SK-N-SH (cell line): ENCODE data around the gene ALDH16A1. TPM values are rescaled to one million over a fixed set of nuclear protein-coding genes. Genes with fewer than 3 reads are reported as not detected.

Experiments
- CTCF ChIA-PET: fragments of 300-600, 350-600 bp; formaldehyde crosslinking; extraction: SDS; loops from one replicate; lab custom pipeline; 2021; lab: Yijun Ruan, JAX
- POLR2A ChIA-PET: fragments of 350-600 bp; sonication (Branson Sonifier 250); formaldehyde crosslinking; extraction: SDS; loops from one replicate; lab custom pipeline; 2020; ENCODE audit warnings: antibody characterized with exemption, inconsistent platforms; lab: Yijun Ruan, JAX
- DNase-seq: peaks from one replicate; pipeline ENCODE4 v3.0.0; 2012
- H2AFZ ChIP-seq: fragments of 200-600 bp; sonication (generic); 2 replicates; pipeline ENCODE4 v1.8.1; 2016; ENCODE audit warnings: antibody characterized with exemption, mild to moderate bottlenecking, low read depth
- H3F3A ChIP-seq: fragments of 200-600 bp; sonication (generic); replicated peaks from 2 replicates; pipeline ENCODE3; 2016; ENCODE audit warnings: antibody characterized with exemption, mild to moderate bottlenecking; ENCODE audit not compliant: insufficient read depth
- H3K27ac ChIP-seq, 2 experiments: fragments of 200-500 bp in 1 of 2; fragments of 200-600 bp in 1 of 2; sonication (Bioruptor generic) in 1 of 2; sonication (generic), shearing (Covaris generic) in 1 of 2; 2 replicates each; pipeline versions ENCODE4 v1.5.1 to v1.6.1; 2014 to 2016; ENCODE audit warnings: low read depth in 2 of 2, inconsistent platforms in 1 of 2, low read length in 1 of 2, mild to moderate bottlenecking in 1 of 2, mixed read lengths in 1 of 2
- H3K27me3 ChIP-seq: fragments of 200-600 bp; sonication (generic), shearing (Covaris generic); 2 replicates; pipeline ENCODE4 v1.6.1; 2016; ENCODE audit warnings: mixed run types; ENCODE audit not compliant: insufficient read depth
- H3K36me3 ChIP-seq, 2 experiments: fragments of 200-500 bp in 1 of 2; fragments of 200-600 bp in 1 of 2; sonication (Bioruptor generic) in 1 of 2; sonication (generic) in 1 of 2; replicated peaks in 1 of 2; 2 replicates each; pipeline versions ENCODE3 to v1.5.1; 2014 to 2016; ENCODE audit warnings: low read length in 1 of 2, mild to moderate bottlenecking in 1 of 2; ENCODE audit not compliant: insufficient read depth in 2 of 2, control insufficient read depth in 1 of 2
- H3K4me1 ChIP-seq, 2 experiments: fragments of 200-500 bp in 1 of 2; fragments of 200-600 bp in 1 of 2; sonication (Bioruptor generic) in 1 of 2; sonication (generic), shearing (Covaris generic) in 1 of 2; 2 replicates each; pipeline versions ENCODE4 v1.5.1 to v1.6.1; 2014 to 2016; ENCODE audit warnings: low read depth in 1 of 2, low read length in 1 of 2, mixed run types in 1 of 2; ENCODE audit not compliant: insufficient read depth in 2 of 2, control insufficient read depth in 1 of 2
- H3K4me2 ChIP-seq: fragments of 200-600 bp; sonication (generic), shearing (Covaris generic); 2 replicates; pipeline ENCODE4 v1.6.1; 2017; ENCODE audit warnings: mixed run types
- H3K4me3 ChIP-seq, 2 experiments: fragments of 200-500 bp in 1 of 2; fragments of 200-600 bp in 1 of 2; sonication (Bioruptor generic) in 1 of 2; sonication (generic), shearing (Covaris generic) in 1 of 2; 2 replicates each; pipeline versions ENCODE4 v1.5.1 to v1.8.1; 2014 to 2016; ENCODE audit warnings: low read depth in 2 of 2, inconsistent platforms in 1 of 2, low read length in 1 of 2, mild to moderate bottlenecking in 1 of 2, mixed read lengths in 1 of 2, moderate library complexity in 1 of 2
- H3K79me2 ChIP-seq: fragments of 200-600 bp; sonication (generic); 2 replicates; pipeline ENCODE4 v1.8.1; 2017; ENCODE audit warnings: mild to moderate bottlenecking; ENCODE audit not compliant: insufficient read depth
- H3K9ac ChIP-seq: fragments of 200-600 bp; sonication (generic); 2 replicates; pipeline ENCODE4 v1.6.1; 2017; ENCODE audit warnings: mixed run types
- H3K9me2 ChIP-seq: fragments of 200-600 bp; sonication (generic); 2 replicates; pipeline ENCODE4 v1.6.1; 2017; ENCODE audit warnings: mixed run types
- H3K9me3 ChIP-seq: fragments of 200-600 bp; sonication (generic); 2 replicates; pipeline ENCODE4 v1.6.1; 2017; ENCODE audit warnings: mixed run types, mild to moderate bottlenecking, moderate library complexity
- H4K20me1 ChIP-seq: fragments of 200-600 bp; sonication (generic); 2 replicates; pipeline ENCODE4 v1.6.1; 2017; ENCODE audit warnings: mild to moderate bottlenecking, mixed run types; ENCODE audit not compliant: insufficient read depth
- EP300 ChIP-seq, 2 experiments: IDR thresholded peaks; 2 replicates each; pipeline versions ENCODE4 v1.4.0 to v1.6.1; 2012; ENCODE audit warnings: borderline replicate concordance in 1 of 2, low read depth in 1 of 2, low read length in 1 of 2
- EZH2phosphoT487 ChIP-seq: fragments of 200-600 bp; sonication (generic); IDR thresholded peaks from 2 replicates; pipeline ENCODE4 v1.6.1; 2017; ENCODE audit warnings: low read depth, mixed run types, mild to moderate bottlenecking, antibody characterized with exemption, moderate library complexity, borderline replicate concordance
- FOSL2 ChIP-seq: IDR thresholded peaks from 2 replicates; pipeline ENCODE4 v1.4.0; 2012; ENCODE audit warnings: low read depth, mild to moderate bottlenecking, moderate library complexity, borderline replicate concordance
- FOXJ3 ChIP-seq: sonication (generic); formaldehyde crosslinking; IDR thresholded peaks from 2 replicates; pipeline ENCODE4 v1.5.1; 2020; ENCODE audit warnings: mild to moderate bottlenecking, missing genetic modification reagents
- JUND ChIP-seq: IDR thresholded peaks from 2 replicates; pipeline ENCODE4 v1.4.0; 2012
- NRF1 ChIP-seq: IDR thresholded peaks from 2 replicates; pipeline ENCODE4 v1.6.1; 2012; ENCODE audit warnings: low read depth, mild to moderate bottlenecking, low read length
- RAD21 ChIP-seq: IDR thresholded peaks from 2 replicates; pipeline ENCODE4 v1.6.1; 2012; ENCODE audit warnings: mild to moderate bottlenecking, low read length
- RXRA ChIP-seq: IDR thresholded peaks from 2 replicates; pipeline ENCODE4 v1.4.0; 2012; ENCODE audit warnings: low read depth, mild to moderate bottlenecking, borderline replicate concordance
- TAF1 ChIP-seq: IDR thresholded peaks from 2 replicates; pipeline ENCODE4 v1.6.1; 2012; ENCODE audit warnings: low read depth, mild to moderate bottlenecking, low read length, moderate library complexity, borderline replicate concordance
- whole genome bisulfite sequencing: methylation state at CpG from one replicate; pipeline ENCODE4 v1.1.6; 2017; ENCODE audit warnings: low lambda C conversion rate; 5-methylcytosine and 5-hydroxymethylcytosine counted together
- polyA plus RNA-seq, 3 experiments: library from polyadenylated mRNA; depleted of rRNA; stranded (reverse); fragments of >200 nt; gene quantifications; 2 replicates each; pipeline ENCODE4 v1.2.3, GENCODE V29; 2012
- TF ChIP-seq, protein P1 (sequence below): fragments of 200-600 bp; sonication (generic); IDR thresholded peaks from 2 replicates; pipeline ENCODE4 v1.6.1; 2017; ENCODE audit warnings: antibody characterized with exemption, mild to moderate bottlenecking, moderate library complexity

Gene ALDH16A1
- polyA plus RNA-seq, 1 of the 3 experiments (the other 2 are of a cell fraction), result 15.7 TPM

DNA sequence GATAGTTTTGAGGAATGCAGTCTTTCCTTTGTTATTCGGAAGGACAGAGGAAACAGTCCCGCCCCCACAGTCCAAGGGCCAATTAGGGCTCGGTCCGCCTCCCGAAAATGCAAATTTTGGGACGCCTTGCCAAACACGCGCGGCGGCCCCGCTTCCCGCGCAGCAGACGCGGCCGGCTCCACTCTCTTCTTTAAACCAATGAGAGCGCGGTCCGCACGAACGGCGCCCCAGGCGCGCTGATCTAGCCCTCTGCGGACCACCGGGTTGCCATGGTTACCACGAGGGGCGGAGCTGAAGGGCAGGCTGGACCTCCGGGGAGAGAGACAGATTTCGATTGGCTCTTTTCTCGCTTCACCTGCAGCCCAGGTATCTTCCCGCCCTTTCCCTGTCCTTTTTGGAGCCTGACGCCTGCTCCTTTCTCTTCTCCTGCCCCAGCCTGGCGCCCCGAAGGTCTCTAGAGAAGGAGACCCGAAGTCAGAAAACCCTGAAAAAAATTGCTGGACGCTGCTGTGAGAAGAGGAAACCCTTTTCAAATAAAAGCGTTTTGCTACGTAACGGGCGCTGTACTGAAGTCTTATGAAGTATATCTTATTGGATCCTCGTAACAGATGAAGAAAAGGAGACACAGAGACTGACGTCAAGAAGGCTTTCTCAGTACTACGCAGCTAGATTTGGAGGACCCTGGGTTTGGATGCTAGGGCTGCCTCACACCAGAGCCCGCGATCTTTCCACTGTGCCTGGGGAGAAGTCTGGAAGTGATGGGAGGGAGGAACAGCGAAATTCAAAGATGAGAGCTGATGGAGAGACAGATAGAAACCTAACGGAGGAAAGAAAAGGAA is 31.8 kb upstream of the ALDH16A1 start:
- H3K4me2 ChIP-seq, result no peak overlapping the region; the same call in 1 of the 2 replicates
- TF ChIP-seq RXRA (no peak), TAF1 (no peak), FOSL2 (no peak), EZH2phosphoT487 (0 out of 2 replicates have a peak, but pooled peaks have one; percentile 28)
- TF ChIP-seq, all 33 proteins: peak for 1
- WGBS, result 13% methylated on average over 41 of the region's 48 CpGs
- Histone ChIP-seq H3K9me3 (no peaks in the 10 kb centered on the region), H3K27me3 (peaks cover 99% of the 10 kb centered on the region), H3F3A (peaks cover 11% of the 10 kb centered on the region), H3K79me2 (no peaks in the 10 kb centered on the region), H3K4me3 (peak overlapping the region in 1 of 2 experiments; percentile 14; a peak in 2 of 4 replicates), H3K9me2 (no peaks in the 10 kb centered on the region), H3K27ac (no peak overlapping the region), H3K9ac (no peak overlapping the region), H3K36me3 (no peaks in the 10 kb centered on the region), H2AFZ (no peak overlapping the region), H4K20me1 (no peaks in the 10 kb centered on the region), H3K4me1 (peaks cover 0 to 4% of the 10 kb centered on the region in 2 experiments; a peak in 2 of 4 replicates)
- DNase-seq, result peak; percentile 95
- CTCF ChIA-PET, result interaction anchor here (0.7 to 17.5 kb wide), 8 partner anchors 9 to 196 kb away, joined by 3 to 108 read pairs (median 5); partner anchors contain the start of gene FLT3LG
- POLR2A ChIA-PET, result interaction anchor here (1.0 kb wide), 1 partner anchor 31 kb away, joined by 3 read pairs; the partner anchor contains the start of gene PIH1D1

DNA sequence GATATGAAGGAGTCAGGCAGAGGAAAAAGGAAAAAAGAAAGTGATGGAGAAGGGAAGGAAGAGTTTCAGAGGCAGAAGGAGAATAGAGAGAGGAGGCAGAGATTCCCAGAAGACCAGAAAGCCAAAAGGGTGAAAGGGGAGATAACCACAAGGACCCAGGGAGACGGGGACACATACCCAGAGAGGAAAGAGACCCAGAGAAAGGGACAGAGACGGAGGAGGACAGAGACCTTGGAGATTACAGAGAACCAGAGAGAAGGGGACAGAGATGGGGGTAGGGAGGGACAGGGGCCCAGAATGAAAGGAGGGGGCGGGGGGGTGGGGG is 31.2 kb upstream of the ALDH16A1 start:
- Histone ChIP-seq H3K9me3 (no peaks in the 10 kb centered on the region), H3K27ac (no peak overlapping the region), H4K20me1 (no peaks in the 10 kb centered on the region), H3K36me3 (no peaks in the 10 kb centered on the region), H3F3A (peaks cover 11% of the 10 kb centered on the region), H3K9ac (no peak overlapping the region), H3K79me2 (no peaks in the 10 kb centered on the region), H2AFZ (no peak overlapping the region), H3K9me2 (no peaks in the 10 kb centered on the region), H3K4me2 (no peak overlapping the region; the same call in 1 of the 2 replicates), H3K27me3 (peaks cover 99% of the 10 kb centered on the region), H3K4me3 (no peak overlapping the region), H3K4me1 (peaks cover 0 to 4% of the 10 kb centered on the region in 2 experiments; a peak in 2 of 4 replicates)
- POLR2A ChIA-PET, result no interaction called here
- CTCF ChIA-PET, result interaction anchor here (0.6 to 17.5 kb wide), 8 partner anchors 9 to 57 kb away, joined by 3 to 108 read pairs (median 4); no protein-coding TSS in a partner anchor
- WGBS, result 10% methylated on average over 3 of the region's 3 CpGs
- no peak for DNase-seq
- TF ChIP-seq, protein P1, sequence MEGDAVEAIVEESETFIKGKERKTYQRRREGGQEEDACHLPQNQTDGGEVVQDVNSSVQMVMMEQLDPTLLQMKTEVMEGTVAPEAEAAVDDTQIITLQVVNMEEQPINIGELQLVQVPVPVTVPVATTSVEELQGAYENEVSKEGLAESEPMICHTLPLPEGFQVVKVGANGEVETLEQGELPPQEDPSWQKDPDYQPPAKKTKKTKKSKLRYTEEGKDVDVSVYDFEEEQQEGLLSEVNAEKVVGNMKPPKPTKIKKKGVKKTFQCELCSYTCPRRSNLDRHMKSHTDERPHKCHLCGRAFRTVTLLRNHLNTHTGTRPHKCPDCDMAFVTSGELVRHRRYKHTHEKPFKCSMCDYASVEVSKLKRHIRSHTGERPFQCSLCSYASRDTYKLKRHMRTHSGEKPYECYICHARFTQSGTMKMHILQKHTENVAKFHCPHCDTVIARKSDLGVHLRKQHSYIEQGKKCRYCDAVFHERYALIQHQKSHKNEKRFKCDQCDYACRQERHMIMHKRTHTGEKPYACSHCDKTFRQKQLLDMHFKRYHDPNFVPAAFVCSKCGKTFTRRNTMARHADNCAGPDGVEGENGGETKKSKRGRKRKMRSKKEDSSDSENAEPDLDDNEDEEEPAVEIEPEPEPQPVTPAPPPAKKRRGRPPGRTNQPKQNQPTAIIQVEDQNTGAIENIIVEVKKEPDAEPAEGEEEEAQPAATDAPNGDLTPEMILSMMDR, result no peak
- no peak for TF ChIP-seq JUND
- no peak for TF ChIP-seq TAF1
- TF ChIP-seq FOXJ3 (CRISPR knock-in tag), result no peak
- no peak for TF ChIP-seq EP300 (IDR thresholded peaks at IDR 0.05; ENCODE audit: borderline replicate concordance in 1 of 2, low read depth in 1 of 2, low read length in 1 of 2)
- TF ChIP-seq RAD21, result no peak
- no peak for TF ChIP-seq NRF1
